Caco-2 (cell line): Measurements from ENCODE around the gene TIAM1. TPM values are rescaled to one million over a fixed set of nuclear protein-coding genes. Genes with fewer than 3 reads are reported as not detected.

Experiments used
- BruUV-seq: library from RNA; stranded (reverse); fragments of 400-500 nt; replicated peaks from 2 replicates; lab custom pipeline; 2021; lab: Mats Ljungman, UMichigan
- CTCF ChIA-PET: fragments of 300-600 bp; sonication (Branson Sonifier 250); formaldehyde crosslinking; loops from one replicate; lab custom pipeline; 2022; ENCODE audit warnings: antibody characterized with exemption; lab: Charles Lee
- POLR2A ChIA-PET: fragments of 300-600 bp; sonication (Branson Sonifier 250); formaldehyde crosslinking; loops from one replicate; lab custom pipeline; 2022; ENCODE audit warnings: antibody characterized with exemption; lab: Charles Lee
- DNase-seq, 2 experiments: peaks; one replicate each; pipeline versions ENCODE4 v3.0.0 to v3.0.0-alpha.2; 2020 to 2022
- H3K27me3 ChIP-seq: replicated peaks from 2 replicates; pipeline ENCODE4 v1.6.0; 2011; ENCODE audit warnings: low read length; ENCODE audit not compliant: control insufficient read depth, insufficient read depth
- H3K36me3 ChIP-seq: 2 replicates; pipeline ENCODE4 v1.5.1; 2011; ENCODE audit warnings: low read length; ENCODE audit not compliant: control insufficient read depth, insufficient read depth
- H3K4me1 ChIP-seq: fragments of 250-450 bp; sonication (Bioruptor Pico); 2 replicates; pipeline ENCODE4 v1.5.1; 2020; ENCODE audit warnings: mild to moderate bottlenecking
- H3K4me3 ChIP-seq: 2 replicates; pipeline ENCODE4 v1.5.1; 2011; ENCODE audit warnings: low read depth, mild to moderate bottlenecking, control low read depth, low read length
- H3K9me3 ChIP-seq: fragments of 250-450 bp; sonication (Bioruptor Pico); 2 replicates; pipeline ENCODE4 v1.5.1; 2020; ENCODE audit warnings: mild to moderate bottlenecking, moderate library complexity
- H3K27ac Mint-ChIP-seq: one replicate; pipeline ENCODE4 v1.8.0; 2022; ENCODE audit warnings: mixed read lengths; ENCODE audit not compliant: unreplicated experiment
- H3K27me3 Mint-ChIP-seq: one replicate; pipeline ENCODE4 v1.8.0; 2022; ENCODE audit warnings: mixed read lengths; ENCODE audit not compliant: insufficient read depth, unreplicated experiment
- H3K36me3 Mint-ChIP-seq: one replicate; pipeline ENCODE4 v1.8.0; 2022; ENCODE audit warnings: mild to moderate bottlenecking, mixed read lengths; ENCODE audit not compliant: insufficient read depth, unreplicated experiment
- H3K4me1 Mint-ChIP-seq: one replicate; pipeline ENCODE4 v1.8.0; 2022; ENCODE audit warnings: low read depth, mixed read lengths; ENCODE audit not compliant: unreplicated experiment
- H3K4me3 Mint-ChIP-seq: one replicate; pipeline ENCODE4 v1.8.0; 2022; ENCODE audit warnings: mild to moderate bottlenecking, moderate library complexity, mixed read lengths; ENCODE audit not compliant: unreplicated experiment
- H3K9me3 Mint-ChIP-seq: one replicate; pipeline ENCODE4 v1.8.0; 2022; ENCODE audit warnings: mixed read lengths; ENCODE audit not compliant: unreplicated experiment
- intact Hi-C: fragments of 100-400 bp; cut with micrococcal nuclease; formaldehyde crosslinking; loops from one replicate; pipeline ENCODE4 v1.10.0; 2022; ENCODE audit not compliant: unreplicated experiment
- total RNA-seq: library from RNA; stranded (reverse); gene quantifications from 2 replicates; pipeline ENCODE4 v1.2.3, GENCODE V29; 2022
- TF ChIP-seq, protein P1 (sequence below), 2 experiments: fragments of 200-600 bp in 1 of 2; IDR thresholded peaks; 1 replicate in 1 of 2; 2 replicates in 1 of 2; pipeline versions ENCODE4 v1.5.1 to v1.8.0; 2011 to 2022; ENCODE audit warnings: antibody characterized with exemption in 1 of 2, control low read depth in 1 of 2, inconsistent platforms in 1 of 2, low read depth in 1 of 2, low read length in 1 of 2, mild to moderate bottlenecking in 1 of 2, moderate library complexity in 1 of 2; ENCODE audit not compliant: insufficient read depth in 1 of 2, severe bottlenecking in 1 of 2, unreplicated experiment in 1 of 2

The TIAM1 gene
- total RNA-seq, 1 experiment from 2014 or later, result 5.2 TPM

GRCh38 chr21:31351438-31351837 is 7.4 kb upstream of the TIAM1 start:
- Histone ChIP-seq H3K4me1 (no peaks in the 10 kb centered on the region), H3K9me3 (no peaks in the 10 kb centered on the region), H3K4me3 (no peak overlapping the region), H3K27me3 (no peaks in the 10 kb centered on the region), H3K36me3 (no peaks in the 10 kb centered on the region)
- no peak overlapping the region for H3K4me3 Mint-ChIP-seq
- BruUV-seq, result no TSS peak
- peaks cover 9% of the 10 kb centered on the region for H3K4me1 Mint-ChIP-seq
- TF ChIP-seq, protein P1, sequence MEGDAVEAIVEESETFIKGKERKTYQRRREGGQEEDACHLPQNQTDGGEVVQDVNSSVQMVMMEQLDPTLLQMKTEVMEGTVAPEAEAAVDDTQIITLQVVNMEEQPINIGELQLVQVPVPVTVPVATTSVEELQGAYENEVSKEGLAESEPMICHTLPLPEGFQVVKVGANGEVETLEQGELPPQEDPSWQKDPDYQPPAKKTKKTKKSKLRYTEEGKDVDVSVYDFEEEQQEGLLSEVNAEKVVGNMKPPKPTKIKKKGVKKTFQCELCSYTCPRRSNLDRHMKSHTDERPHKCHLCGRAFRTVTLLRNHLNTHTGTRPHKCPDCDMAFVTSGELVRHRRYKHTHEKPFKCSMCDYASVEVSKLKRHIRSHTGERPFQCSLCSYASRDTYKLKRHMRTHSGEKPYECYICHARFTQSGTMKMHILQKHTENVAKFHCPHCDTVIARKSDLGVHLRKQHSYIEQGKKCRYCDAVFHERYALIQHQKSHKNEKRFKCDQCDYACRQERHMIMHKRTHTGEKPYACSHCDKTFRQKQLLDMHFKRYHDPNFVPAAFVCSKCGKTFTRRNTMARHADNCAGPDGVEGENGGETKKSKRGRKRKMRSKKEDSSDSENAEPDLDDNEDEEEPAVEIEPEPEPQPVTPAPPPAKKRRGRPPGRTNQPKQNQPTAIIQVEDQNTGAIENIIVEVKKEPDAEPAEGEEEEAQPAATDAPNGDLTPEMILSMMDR (IDR thresholded peaks at IDR 0.05; ENCODE audit: insufficient read depth in 1 of 2, low read depth in 1 of 2, low read length in 1 of 2, severe bottlenecking in 1 of 2, unreplicated experiment in 1 of 2), result no peak
- POLR2A ChIA-PET, result no interaction called here
- DNase-seq, result no peak
- CTCF ChIA-PET, result no interaction called here
- intact Hi-C loops, result no loop called here
- H3K27ac Mint-ChIP-seq, result no peak overlapping the region
- H3K9me3 Mint-ChIP-seq, result no peaks in the 10 kb centered on the region
- peaks cover 6% of the 10 kb centered on the region for H3K36me3 Mint-ChIP-seq
- no peaks in the 10 kb centered on the region for H3K27me3 Mint-ChIP-seq

DNA sequence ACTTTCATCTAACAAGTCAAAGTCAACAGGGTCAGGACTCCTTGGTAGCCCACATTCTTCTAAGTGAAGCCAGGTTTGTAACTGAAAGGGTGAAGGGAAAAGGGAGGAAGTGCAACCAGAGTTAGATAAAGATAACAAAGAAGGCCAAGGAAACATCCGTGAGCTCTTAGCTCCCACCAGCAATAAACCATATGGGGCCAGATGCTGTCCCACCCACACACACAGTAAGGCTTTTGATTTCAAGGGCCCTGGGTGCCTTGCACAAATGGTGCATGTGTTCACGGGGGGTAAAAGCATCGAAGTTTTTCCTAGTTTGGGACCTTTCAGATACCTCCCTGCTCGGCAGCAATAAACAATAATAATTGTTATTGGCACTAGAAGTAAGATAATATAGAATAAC is 5.1 kb upstream of the TIAM1 start:
- intact Hi-C loops, result loop anchor here (5.0 kb wide), 1 partner anchor 152 kb away; no protein-coding TSS in a partner anchor
- no peaks in the 10 kb centered on the region for H3K9me3 Mint-ChIP-seq
- no peak overlapping the region for H3K4me3 Mint-ChIP-seq

DNA sequence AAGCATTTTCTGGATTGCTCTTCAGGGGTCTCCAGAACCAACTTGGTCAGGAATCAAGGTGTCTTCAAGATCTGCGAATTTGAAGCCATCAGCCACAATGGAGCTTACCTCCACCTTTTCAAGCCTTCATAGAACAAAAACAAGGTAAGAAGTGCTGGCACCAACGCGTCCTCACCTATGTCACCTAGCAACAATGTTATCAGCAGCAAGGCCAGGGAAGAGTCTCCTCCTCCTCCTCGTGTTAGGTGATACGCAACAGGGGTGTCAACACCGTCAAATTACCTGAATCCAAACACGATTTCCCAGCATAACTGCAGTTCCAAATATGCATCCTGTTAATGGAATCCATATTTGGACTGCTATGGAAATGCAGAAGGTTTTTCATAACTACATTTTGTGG is 4.1 kb upstream of the TIAM1 start:
- Histone ChIP-seq H3K4me1 (no peaks in the 10 kb centered on the region), H3K4me3 (no peak overlapping the region)
- no peak overlapping the region for H3K27ac Mint-ChIP-seq

More for the DNA sequence above, 5.1 kb upstream of the TIAM1 start:
- no TSS peak for BruUV-seq
- POLR2A ChIA-PET, result no interaction called here
- Histone ChIP-seq H3K27me3 (no peaks in the 10 kb centered on the region), H3K9me3 (no peaks in the 10 kb centered on the region), H3K4me1 (no peaks in the 10 kb centered on the region), H3K36me3 (no peaks in the 10 kb centered on the region), H3K4me3 (no peak overlapping the region)
- peaks cover 6% of the 10 kb centered on the region for H3K36me3 Mint-ChIP-seq
- DNase-seq, result no peak
- CTCF ChIA-PET, result interaction anchor here (0.9 kb wide), 1 partner anchor 111 kb away, joined by 3 read pairs; no protein-coding TSS in a partner anchor
- no peaks in the 10 kb centered on the region for H3K27me3 Mint-ChIP-seq
- TF ChIP-seq, protein P1 (IDR thresholded peaks at IDR 0.05; ENCODE audit: insufficient read depth in 1 of 2, low read depth in 1 of 2, low read length in 1 of 2, severe bottlenecking in 1 of 2, unreplicated experiment in 1 of 2), result no peak
- H3K4me1 Mint-ChIP-seq, result peaks cover 9% of the 10 kb centered on the region
- H3K27ac Mint-ChIP-seq, result no peak overlapping the region

More for the DNA sequence above, 4.1 kb upstream of the TIAM1 start:
- Mint-ChIP-seq H3K27me3 (no peaks in the 10 kb centered on the region), H3K9me3 (no peaks in the 10 kb centered on the region), H3K4me1 (peaks cover 9% of the 10 kb centered on the region), H3K4me3 (no peak overlapping the region), H3K36me3 (peaks cover 6% of the 10 kb centered on the region)
- BruUV-seq, result no TSS peak
- TF ChIP-seq, protein P1 (IDR thresholded peaks at IDR 0.05; ENCODE audit: insufficient read depth in 1 of 2, low read depth in 1 of 2, low read length in 1 of 2, severe bottlenecking in 1 of 2, unreplicated experiment in 1 of 2), result no peak
- DNase-seq, result no peak
- H3K36me3 ChIP-seq, result no peaks in the 10 kb centered on the region
- no peaks in the 10 kb centered on the region for H3K9me3 ChIP-seq
- no peaks in the 10 kb centered on the region for H3K27me3 ChIP-seq
- ChIA-PET POLR2A (no interaction called here), CTCF (interaction anchor here (0.5 to 1.2 kb wide), 3 partner anchors 166 to 232 kb away, joined by 4 to 9 read pairs (median 5); no protein-coding TSS in a partner anchor)
- intact Hi-C loops, result loop anchor here (5.0 kb wide), 1 partner anchor 151 kb away; no protein-coding TSS in a partner anchor
